Thymus (tissue), 11 donors: ENCODE measurements around the gene SLC2A1. TPM values are rescaled to one million over a fixed set of nuclear protein-coding genes. Genes with fewer than 3 reads are reported as not detected.

Experiments used
- DNase-seq, 9 donors: peaks; one replicate each; pipeline ENCODE4 v3.0.0-alpha.2; 2013; ENCODE audit warnings: low spot score in 9 of 9, low read depth in 6 of 9, missing footprints in 1 of 9
- H3K27ac ChIP-seq, 2 donors: one replicate each; pipeline ENCODE4 v1.5.1; 2013; ENCODE audit warnings: control low read depth in 1 of 2, low read depth in 1 of 2, low read length in 1 of 2, mild to moderate bottlenecking in 1 of 2, moderate library complexity in 1 of 2
- H3K27me3 ChIP-seq, 2 donors: one replicate each; pipeline ENCODE4 v1.5.1; 2013; ENCODE audit warnings: low read length in 1 of 2; ENCODE audit not compliant: control insufficient read depth in 2 of 2, insufficient read depth in 1 of 2
- H3K36me3 ChIP-seq, 2 donors: one replicate each; pipeline ENCODE4 v1.5.1; 2013; ENCODE audit warnings: low read length in 1 of 2, mild to moderate bottlenecking in 1 of 2, moderate library complexity in 1 of 2; ENCODE audit not compliant: control insufficient read depth in 2 of 2, insufficient read depth in 2 of 2
- H3K4me1 ChIP-seq, 2 donors: one replicate each; pipeline ENCODE4 v1.5.1; 2013; ENCODE audit warnings: low read length in 2 of 2; ENCODE audit not compliant: control insufficient read depth in 2 of 2, insufficient read depth in 2 of 2
- H3K4me3 ChIP-seq, 2 donors: one replicate each; pipeline ENCODE4 v1.5.1; 2013; ENCODE audit warnings: low read length in 2 of 2, control low read depth in 1 of 2, mild to moderate bottlenecking in 1 of 2
- H3K9me3 ChIP-seq, 2 donors: one replicate each; pipeline ENCODE4 v1.5.1; 2013; ENCODE audit warnings: low read length in 1 of 2, mild to moderate bottlenecking in 1 of 2; ENCODE audit not compliant: control insufficient read depth in 2 of 2, insufficient read depth in 1 of 2
- WGBS: extraction: QIAGEN DNeasy Blood & Tissue Kit; methylation state at CpG from one replicate; pipeline ENCODE4 v1.1.7; 2013; 5-methylcytosine and 5-hydroxymethylcytosine counted together
- polyA plus RNA-seq: library from polyadenylated mRNA; stranded (reverse); fragments of 200-250 nt; gene quantifications from one replicate; pipeline ENCODE4 v1.2.3, GENCODE V29; 2013
- total RNA-seq: library from RNA; stranded (reverse); fragments of 120-200 nt; gene quantifications from one replicate; pipeline ENCODE4 v1.2.4, GENCODE V29; 2013
- donor health status: healthy.

The SLC2A1 gene
- total and polyA plus RNA-seq, 2 donors: 15.9 to 23.7 TPM

DNA sequence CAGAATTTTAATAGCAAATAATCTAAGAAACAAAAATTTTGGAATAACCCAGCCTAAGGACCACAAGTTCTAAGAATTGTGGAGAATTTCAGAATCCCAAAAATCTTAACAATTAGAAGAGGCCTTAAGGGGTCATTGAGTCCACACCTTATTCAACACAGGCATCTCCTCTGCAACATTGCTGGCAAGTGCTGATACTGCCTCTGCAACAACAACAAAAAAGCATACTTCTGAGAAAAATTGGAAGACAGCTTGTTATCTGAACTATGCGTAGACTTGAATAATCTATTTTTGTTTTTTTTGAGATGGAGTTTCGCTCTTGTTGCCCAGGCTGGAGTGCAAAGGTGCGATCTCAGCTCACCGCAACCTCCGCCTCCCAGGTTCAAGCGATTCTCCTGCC is 24.0 kb upstream of the SLC2A1 start:
- WGBS: 91% methylated on average over 6 of the region's 6 CpGs
- Histone ChIP-seq H3K27me3 (no peaks in the 10 kb centered on the region), H3K4me3 (no peak overlapping the region), H3K36me3 (no peaks in the 10 kb centered on the region), H3K27ac (no peak overlapping the region), H3K9me3 (no peaks in the 10 kb centered on the region), H3K4me1 (peaks cover 0 to 4% of the 10 kb centered on the region in 2 donors)
- DNase-seq: no peak

DNA sequence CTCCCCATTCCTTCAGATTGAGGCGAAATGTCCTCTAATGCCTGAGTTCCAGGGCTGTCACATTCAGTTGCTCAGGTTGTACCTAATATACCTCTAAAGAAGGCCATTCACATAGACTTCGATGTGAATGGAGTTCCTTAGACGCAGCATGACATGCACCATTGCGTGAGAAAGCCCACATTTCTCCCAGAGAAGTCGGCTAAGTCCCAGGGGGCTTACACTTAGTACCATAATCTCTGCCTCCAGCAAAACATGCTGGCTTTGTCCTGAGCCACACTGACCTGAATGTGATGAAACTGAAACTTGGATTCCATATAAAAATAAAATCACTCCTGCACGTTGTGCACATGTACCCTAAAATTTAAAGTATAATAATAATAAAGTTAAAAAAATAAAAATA is 23.2 kb upstream of the SLC2A1 start:
- DNase-seq: no peak
- WGBS: 94% methylated on average over 6 of the region's 6 CpGs

DNA sequence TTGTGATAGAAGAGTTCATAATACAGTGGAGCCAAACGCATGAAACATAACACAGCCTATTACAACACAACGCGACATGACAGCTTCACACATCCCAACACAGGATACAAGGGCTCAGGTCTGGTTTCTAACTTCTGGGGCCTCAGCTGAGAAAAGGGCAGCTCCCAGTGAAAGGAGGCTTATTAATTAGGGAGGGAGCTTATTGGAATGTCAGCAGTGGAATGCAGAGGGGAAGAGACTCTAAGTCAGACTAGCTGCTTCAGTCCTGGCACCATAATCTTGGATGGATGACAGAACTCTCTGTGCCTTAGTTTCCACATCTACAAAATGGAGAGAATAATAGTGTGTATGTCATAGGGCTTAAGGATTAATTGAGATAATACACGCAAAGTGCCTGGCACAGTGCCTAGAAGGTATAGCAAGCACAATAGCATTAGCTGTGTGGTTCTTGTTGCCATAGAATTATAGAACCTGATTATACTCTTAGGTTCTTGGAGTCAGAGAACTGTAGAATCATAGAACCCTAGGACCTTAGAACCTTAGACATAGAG is 22.7 kb upstream of the SLC2A1 start:
- 83% methylated on average over 4 of the region's 4 CpGs for WGBS
- H3K9me3 ChIP-seq: no peaks in the 10 kb centered on the region
- no peak overlapping the region for H3K4me3 ChIP-seq

More for the DNA sequence above, 23.2 kb upstream of the SLC2A1 start:
- Histone ChIP-seq H3K27ac (no peak overlapping the region), H3K27me3 (no peaks in the 10 kb centered on the region), H3K9me3 (no peaks in the 10 kb centered on the region), H3K36me3 (no peaks in the 10 kb centered on the region), H3K4me1 (peaks cover 0 to 4% of the 10 kb centered on the region in 2 donors), H3K4me3 (no peak overlapping the region)

DNA sequence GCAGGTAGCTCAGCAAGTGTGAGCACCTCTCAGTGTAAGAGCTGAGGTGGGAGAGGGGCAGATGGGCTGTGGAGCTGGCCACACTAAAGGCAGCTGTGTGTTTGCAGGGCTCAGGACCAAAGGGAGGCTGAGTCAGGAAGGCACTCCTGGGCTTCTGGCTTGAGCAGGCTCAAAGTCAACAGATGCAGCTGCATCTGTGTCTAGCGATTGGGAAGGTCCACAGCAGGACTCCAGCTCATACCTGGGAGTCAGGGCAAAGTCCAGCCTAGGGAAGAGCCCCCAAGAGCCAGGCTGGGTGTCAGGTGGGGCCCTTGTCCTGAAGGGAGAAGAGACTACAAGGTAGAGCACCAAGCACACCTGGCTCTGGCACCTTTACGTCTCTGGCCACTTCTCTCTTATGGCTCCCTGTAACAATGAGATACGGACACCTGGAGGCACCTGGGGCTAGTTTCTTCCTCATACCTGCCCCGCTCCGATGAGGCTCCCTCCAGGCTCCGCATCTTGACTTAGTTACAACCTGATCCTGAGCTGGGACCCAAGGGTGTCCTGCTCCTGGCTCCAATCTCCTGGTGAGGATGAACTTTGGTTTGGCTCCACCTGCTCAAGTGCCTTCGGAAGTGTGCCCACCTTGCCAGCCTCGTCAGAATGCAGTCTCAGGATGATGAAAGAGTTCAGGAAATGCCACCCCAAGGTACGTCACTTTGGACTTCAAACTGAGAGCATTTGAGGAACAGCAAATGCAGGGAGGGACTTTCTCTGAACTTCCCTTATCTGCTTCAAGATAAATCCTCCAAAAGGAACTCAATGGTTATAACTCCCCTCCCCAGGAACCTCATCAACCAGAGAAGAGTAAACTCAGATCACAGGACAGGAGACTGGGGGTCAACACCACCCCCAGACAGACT is 21.5 kb upstream of the SLC2A1 start:
- H3K27ac ChIP-seq: no peak overlapping the region
- peaks cover 2 to 10% of the 10 kb centered on the region in 2 donors for H3K4me1 ChIP-seq
- WGBS: 72% methylated on average over 9 of the region's 9 CpGs
- H3K9me3 ChIP-seq: no peaks in the 10 kb centered on the region
- peak in 1 of 9 donors; percentile 29 for DNase-seq
- H3K27me3 ChIP-seq: no peaks in the 10 kb centered on the region
- no peak overlapping the region for H3K4me3 ChIP-seq
- no peaks in the 10 kb centered on the region for H3K36me3 ChIP-seq

More for the DNA sequence above, 22.7 kb upstream of the SLC2A1 start:
- peaks cover 2 to 10% of the 10 kb centered on the region in 2 donors for H3K4me1 ChIP-seq
- no peaks in the 10 kb centered on the region for H3K36me3 ChIP-seq
- DNase-seq: no peak
- no peaks in the 10 kb centered on the region for H3K27me3 ChIP-seq
- H3K27ac ChIP-seq: no peak overlapping the region

DNA sequence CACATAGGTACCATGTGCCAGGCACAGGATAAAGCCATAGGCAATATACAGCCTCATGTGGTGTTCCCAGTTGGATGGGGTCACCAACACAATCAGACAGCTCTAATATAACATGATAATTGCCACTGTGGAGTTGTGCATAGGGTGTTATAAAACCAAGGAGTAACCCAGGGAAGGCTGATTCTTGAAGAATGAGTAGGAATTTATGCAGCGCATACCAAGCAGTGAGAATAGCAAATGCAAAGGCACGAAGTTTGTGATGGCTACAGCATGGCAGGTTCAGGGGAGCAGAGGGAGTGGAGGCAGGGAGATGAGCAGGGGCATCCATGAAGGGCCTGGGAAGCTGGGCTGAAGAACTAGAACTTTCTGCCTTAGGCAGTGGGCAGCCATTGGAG is 20.4 kb upstream of the SLC2A1 start:
- Histone ChIP-seq H3K27ac (no peak overlapping the region), H3K9me3 (no peaks in the 10 kb centered on the region), H3K27me3 (no peaks in the 10 kb centered on the region), H3K4me3 (no peak overlapping the region), H3K36me3 (no peaks in the 10 kb centered on the region), H3K4me1 (peaks cover 2 to 10% of the 10 kb centered on the region in 2 donors)
- 100% methylated on average over 2 of the region's 2 CpGs for WGBS
- no peak for DNase-seq

DNA sequence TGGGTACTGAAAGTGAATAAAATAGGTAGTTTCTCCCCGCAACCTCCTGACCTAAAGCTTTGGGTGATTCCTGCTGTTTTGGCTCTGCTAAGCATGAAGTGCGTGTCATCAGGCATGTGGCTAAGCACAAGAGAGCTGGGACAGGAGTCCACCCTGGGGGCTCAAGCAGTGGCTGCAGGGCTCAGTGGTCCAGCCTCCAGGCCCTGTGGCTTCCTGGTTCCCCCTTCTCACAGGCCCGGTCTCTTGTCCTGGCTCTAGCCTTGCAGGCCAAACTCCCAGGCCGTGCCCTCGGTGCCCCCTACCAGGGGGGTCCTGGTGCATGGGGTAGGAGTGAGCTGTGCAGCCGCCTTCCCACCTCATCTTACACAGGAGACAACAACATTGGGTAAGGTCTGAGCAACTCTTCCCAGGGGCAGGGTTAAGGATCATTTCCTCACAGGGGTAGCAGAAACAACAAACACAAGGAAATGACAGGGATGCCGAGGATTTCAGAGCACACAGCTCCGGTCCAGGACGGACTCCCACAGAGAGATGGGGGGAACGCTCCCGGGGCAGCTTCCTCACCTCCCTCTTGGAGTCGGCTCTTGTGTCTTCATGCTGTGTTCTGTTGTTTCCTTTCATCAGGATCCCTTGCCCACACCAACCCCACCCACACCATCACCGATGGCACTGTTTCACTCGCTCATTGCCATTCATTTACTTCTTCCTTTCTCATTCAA is 19.8 kb upstream of the SLC2A1 start:
- 96% methylated on average over 14 of the region's 14 CpGs for WGBS
- H3K36me3 ChIP-seq: no peaks in the 10 kb centered on the region
- no peak for DNase-seq
- no peaks in the 10 kb centered on the region for H3K27me3 ChIP-seq
- H3K4me1 ChIP-seq: peaks cover 2 to 10% of the 10 kb centered on the region in 2 donors
- no peaks in the 10 kb centered on the region for H3K9me3 ChIP-seq
- H3K27ac ChIP-seq: no peak overlapping the region
- no peak overlapping the region for H3K4me3 ChIP-seq

DNA sequence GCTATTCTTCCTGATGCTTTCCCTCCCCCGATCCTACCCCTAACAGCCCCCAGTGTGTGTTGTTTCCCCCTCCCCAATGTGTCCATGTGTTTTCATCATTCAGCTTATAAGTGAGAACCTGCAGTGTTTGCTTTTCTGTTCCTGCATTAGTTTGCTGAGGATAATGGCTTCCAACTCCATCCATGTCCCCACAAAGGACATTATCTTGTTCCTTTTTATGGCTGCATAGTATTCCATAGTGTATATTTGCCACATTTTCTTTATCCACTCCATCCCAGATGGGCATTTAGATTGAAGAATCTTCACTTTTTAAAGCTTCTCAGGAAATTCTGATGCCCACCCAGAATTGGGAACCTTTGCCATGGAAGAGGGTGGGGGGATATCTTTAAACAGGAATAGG is 19.0 kb upstream of the SLC2A1 start:
- H3K4me1 ChIP-seq: peaks cover 2 to 10% of the 10 kb centered on the region in 2 donors
- H3K9me3 ChIP-seq: no peaks in the 10 kb centered on the region
- no peaks in the 10 kb centered on the region for H3K27me3 ChIP-seq
- no peak overlapping the region for H3K4me3 ChIP-seq
- WGBS: 96% methylated on average over 1 of the region's 1 CpG
- no peaks in the 10 kb centered on the region for H3K36me3 ChIP-seq
- DNase-seq: no peak
- no peak overlapping the region for H3K27ac ChIP-seq

DNA sequence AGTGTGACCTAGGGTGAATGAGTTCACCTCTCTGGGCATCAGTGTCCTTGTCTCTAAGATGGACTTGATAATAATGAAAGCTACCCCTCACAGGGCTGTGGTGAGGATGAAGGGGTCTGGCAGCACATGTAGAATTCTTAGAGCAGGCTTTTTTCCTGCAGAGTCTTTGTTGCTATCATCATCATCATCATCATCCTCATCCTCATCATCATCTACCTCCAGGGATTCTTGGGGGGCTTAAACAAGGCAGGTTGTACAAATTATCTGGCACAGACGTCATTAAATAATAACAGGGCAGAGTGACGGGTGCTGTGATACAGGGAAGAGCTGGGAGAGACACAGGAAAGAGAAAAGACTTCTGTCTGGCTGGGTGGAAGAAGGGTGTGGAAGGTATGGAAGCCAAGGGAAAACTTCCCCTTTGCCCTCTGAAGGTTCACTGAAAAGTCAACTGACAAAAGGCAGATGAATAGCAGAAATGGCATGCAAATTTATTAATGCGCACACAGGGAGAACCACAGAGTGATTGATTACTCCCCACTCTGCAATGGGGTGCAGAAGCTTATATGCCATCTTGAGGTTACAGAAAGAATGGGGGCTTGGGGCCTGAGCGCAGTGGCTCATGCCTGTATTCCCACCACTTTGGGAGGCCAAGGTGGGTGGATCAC is 17.0 kb upstream of the SLC2A1 start:
- no peaks in the 10 kb centered on the region for H3K9me3 ChIP-seq
- over 99% methylated on average over 4 of the region's 4 CpGs for WGBS
- no peak overlapping the region for H3K4me3 ChIP-seq
- peaks cover 2 to 10% of the 10 kb centered on the region in 2 donors for H3K4me1 ChIP-seq
- no peak for DNase-seq
- H3K27me3 ChIP-seq: no peaks in the 10 kb centered on the region
- H3K27ac ChIP-seq: no peak overlapping the region
- H3K36me3 ChIP-seq: no peaks in the 10 kb centered on the region
